ENCODE results near the gene TCHH.

GRCh38 chr1:152162792-152163463, 47.7 kb upstream of the TCHH start:
- TF ChIP-seq CTCF (IDR thresholded peaks at IDR 0.05) (no peak), POLR2A (IDR thresholded peaks at IDR 0.05) (no peak), EP300 (IDR thresholded peaks at IDR 0.05) (no peak)

Data from ovary (tissue), 3 donors.